Suppressor macrophage treated with lipopolysaccharide for 1 hour (primary cell): ENCODE measurements around the gene ARFGEF3.

Experiments used
- DNase-seq, 3 donors: peaks; one replicate each; pipeline ENCODE4 v3.0.0-alpha.2; 2020 to 2022

The ARFGEF3 gene

DNA sequence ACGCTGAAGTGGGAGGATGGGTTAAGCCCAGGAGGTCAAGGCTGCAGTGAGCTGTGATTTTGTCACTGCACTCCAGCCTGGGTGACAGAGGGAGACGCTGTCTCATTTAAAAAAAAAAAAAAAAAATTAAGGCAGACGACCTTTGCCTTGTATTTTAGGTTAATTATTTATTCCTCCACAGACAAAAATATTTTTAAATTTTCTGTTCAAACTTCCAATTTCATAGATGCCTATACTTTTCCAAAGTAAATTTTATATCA is 209.6 kb downstream of the ARFGEF3 start:
- DNase-seq, result no peak

- no peak for DNase-seq
These were observed 210.0 kb downstream of the ARFGEF3 start for GRCh38 chr6:138371720-138372119.

GRCh38 chr6:138372711-138373463 is 211.1 kb downstream of the ARFGEF3 start:
- peak; percentile 20 to 47 (median 47) for DNase-seq

DNA sequence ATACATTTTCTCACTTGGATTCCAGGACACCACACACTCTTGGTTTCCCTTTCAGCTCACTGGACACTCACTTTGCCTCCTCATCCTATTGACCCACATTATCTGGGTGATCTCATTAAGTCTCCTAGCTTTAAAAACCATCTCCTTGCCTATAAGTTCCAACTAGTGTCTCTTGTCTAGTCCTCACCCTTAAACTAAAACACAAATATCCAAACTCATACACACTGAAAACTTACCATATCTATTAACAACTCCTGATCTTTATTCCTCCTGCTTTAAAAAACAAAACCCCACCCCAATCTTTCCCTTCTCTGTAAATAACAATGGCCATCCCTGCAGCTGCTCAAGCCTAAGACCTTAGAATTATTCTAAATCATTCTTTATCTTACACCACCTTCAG is 212.5 kb downstream of the ARFGEF3 start:
- no peak for DNase-seq

- no peak for DNase-seq
These were observed 213.1 kb downstream of the ARFGEF3 start for GRCh38 chr6:138374815-138375214.

DNA sequence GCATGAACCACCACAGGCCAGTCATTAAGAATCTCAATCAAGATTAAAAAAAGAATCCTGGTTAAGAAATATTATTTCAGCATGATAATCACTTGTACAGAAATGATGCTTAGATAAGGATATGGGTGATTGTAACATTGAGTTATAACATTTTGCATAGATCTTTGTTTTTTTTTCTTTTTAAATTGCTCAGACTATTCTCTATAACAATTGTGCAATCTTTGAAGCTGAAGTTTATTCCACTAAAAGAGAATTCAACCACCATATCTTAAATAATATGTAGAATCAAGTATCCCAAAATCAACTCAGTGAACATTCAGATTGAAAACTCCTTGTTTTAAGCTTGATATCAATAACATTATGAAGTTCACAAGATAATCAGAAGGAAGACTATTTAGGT is 215.3 kb downstream of the ARFGEF3 start:
- DNase-seq, result no peak

- DNase-seq, result no peak
These were observed 216.1 kb downstream of the ARFGEF3 start, which contains the start of gene SMIM28 for GRCh38 chr6:138377844-138378243. Gene SMIM28 (plus strand): TSS chr6:138377905. CDS start chr6:138378073, 168 bp downstream.

DNA sequence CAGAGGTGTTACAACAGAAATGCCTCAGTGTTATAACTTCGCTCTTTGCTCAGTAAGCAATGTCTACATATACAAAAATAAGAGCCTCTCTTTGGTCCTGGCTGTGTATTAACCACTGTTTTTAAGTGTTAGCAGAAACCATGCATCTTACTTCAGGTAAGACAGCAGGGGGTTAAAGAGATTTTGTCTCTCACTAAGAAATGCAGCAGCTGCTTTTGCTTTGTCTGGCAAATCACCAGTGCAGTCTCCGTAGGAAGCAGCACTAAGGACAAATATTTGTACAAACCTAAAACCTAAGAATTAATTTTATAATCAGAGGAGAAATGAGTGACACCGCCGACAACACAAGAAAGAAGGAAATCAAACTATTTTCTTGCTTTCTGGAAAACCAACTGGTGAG is 216.7 kb downstream of the ARFGEF3 start:
- no peak for DNase-seq

- no peak for DNase-seq
These were observed 220.9 kb downstream of the ARFGEF3 start for GRCh38 chr6:138382498-138383265.

DNA sequence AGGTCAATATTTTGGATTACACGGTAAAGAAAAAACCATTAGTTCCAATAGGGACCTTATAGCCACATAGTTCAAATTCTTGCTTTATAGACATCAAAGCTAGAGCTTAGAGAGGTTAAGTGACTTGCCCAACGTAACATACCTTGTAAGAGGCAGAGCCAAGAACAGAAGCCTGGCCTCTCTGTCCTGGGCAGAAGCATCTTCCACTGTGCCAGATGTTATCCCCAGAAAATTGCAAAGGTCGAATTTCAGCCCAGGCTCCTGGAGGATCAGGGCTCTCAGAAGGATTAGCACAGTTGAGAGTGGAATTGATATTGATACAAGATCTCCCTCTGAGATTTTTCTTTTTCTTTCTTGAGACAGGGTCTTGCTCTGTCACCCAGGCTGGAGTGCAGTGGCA is 222.0 kb downstream of the ARFGEF3 start:
- no peak for DNase-seq

DNA sequence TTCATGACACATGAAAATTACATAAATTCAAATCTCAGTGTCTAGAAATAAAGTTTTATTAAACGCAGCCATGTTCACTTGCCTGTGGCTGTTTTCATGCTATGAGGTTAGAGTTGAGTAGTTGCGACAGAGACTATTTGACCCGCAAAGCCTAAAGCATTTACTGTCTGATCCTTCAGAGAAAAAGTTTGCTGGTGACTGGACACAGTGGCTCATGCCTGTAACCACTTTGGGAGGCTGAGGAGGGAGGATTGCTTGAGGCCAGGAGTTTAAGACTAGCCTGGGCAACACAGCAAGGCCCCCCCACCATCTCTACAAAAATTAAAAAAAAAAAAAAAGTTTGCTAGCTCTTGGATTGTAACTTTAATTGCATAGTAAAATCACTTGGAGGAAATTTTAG is 225.2 kb downstream of the ARFGEF3 start:
- DNase-seq, result no peak

- no peak for DNase-seq
These were observed 226.0 kb downstream of the ARFGEF3 start for GRCh38 chr6:138387577-138388368.

DNA sequence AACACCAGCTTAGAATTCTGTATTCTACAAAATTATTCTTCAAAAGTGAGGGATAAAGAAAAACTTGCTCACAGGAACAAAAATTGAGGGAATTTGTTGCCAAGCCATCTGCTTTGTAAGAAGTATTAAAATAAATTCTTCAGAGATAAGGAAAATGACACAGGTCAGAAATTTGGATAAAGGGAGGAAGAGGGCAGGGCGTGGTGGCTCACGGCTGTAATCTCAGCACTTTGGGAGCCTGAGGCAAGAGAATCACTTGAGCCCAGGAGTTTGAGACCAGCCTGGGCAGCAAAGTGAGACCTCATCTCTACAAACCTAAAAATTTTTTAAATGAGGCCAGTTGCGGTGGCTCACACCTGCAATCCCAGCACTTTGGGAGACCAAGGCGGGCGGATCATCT is 227.8 kb downstream of the ARFGEF3 start:
- DNase-seq, result no peak
